A549 (cell line): Measurements from ENCODE around the gene NTM. TPM values are rescaled to one million over a fixed set of nuclear protein-coding genes. Genes with fewer than 3 reads are reported as not detected.

ENCODE experiments used
- ATAC-seq, 2 experiments: fragments of 200-7000 bp in 1 of 2; fragments of >200 bp in 1 of 2; cut with Nextera tagmentation in 1 of 2; cut with Tn5 transposase in 1 of 2; 3 replicates each; pipeline versions ENCODE4 v1.8.0 to v1.9.1; 2018 to 2020; ENCODE audit warnings: mild to moderate bottlenecking in 1 of 2, moderate library complexity in 1 of 2
- CTCF ChIA-PET: fragments of 300-600 bp; sonication (Branson Sonifier 250); formaldehyde crosslinking; extraction: SDS; loops from one replicate; lab custom pipeline; 2021; ENCODE audit warnings: antibody characterized with exemption, inconsistent platforms; lab: Yijun Ruan, JAX
- POLR2A ChIA-PET: fragments of 350-600 bp; formaldehyde crosslinking; extraction: SDS; loops from one replicate; lab custom pipeline; 2021; ENCODE audit warnings: antibody characterized with exemption, inconsistent platforms; lab: Yijun Ruan, JAX
- DNase-seq, 2 experiments: peaks; one replicate each; pipeline versions ENCODE4 v3.0.0 to v3.0.0-alpha.2; 2011 to 2016; ENCODE audit warnings: low read depth in 1 of 2, low spot score in 1 of 2
- FAIRE-seq: peaks from 2 replicates; lab custom pipeline; 2011; peaks lifted over from hg19 to GRCh38; lab: Jason Lieb, UNC
- H3K27ac ChIP-seq, 2 experiments: fragments of >200 bp; sonication (Bioruptor Twin); formaldehyde crosslinking; 3 replicates each; pipeline ENCODE4 v1.5.1; 2016 to 2017
- H3K4me1 ChIP-seq: fragments of >200 bp; sonication (Bioruptor Twin); formaldehyde crosslinking; 3 replicates; pipeline ENCODE4 v1.6.1; 2016
- H3K4me2 ChIP-seq: fragments of >200 bp; sonication (Bioruptor Twin); formaldehyde crosslinking; 3 replicates; pipeline ENCODE4 v1.6.1; 2016
- H3K4me3 ChIP-seq: fragments of >200 bp; sonication (Bioruptor Twin); formaldehyde crosslinking; 3 replicates; pipeline ENCODE4 v1.5.1; 2016
- H3K9me3 ChIP-seq: fragments of >200 bp; sonication (Bioruptor Twin); formaldehyde crosslinking; 3 replicates; pipeline ENCODE4 v1.6.1; 2016
- CBX2 ChIP-seq: fragments of 200-600 bp; sonication (generic); IDR thresholded peaks from 2 replicates; pipeline ENCODE4 v1.6.1; 2016; ENCODE audit warnings: low read depth, mild to moderate bottlenecking, borderline replicate concordance
- CHD4 ChIP-seq: fragments of 200-600 bp; sonication (generic); IDR thresholded peaks from 2 replicates; pipeline ENCODE4 v1.6.1; 2016; ENCODE audit warnings: antibody characterized with exemption, mild to moderate bottlenecking, borderline replicate concordance
- EP300 ChIP-seq, 2 experiments: fragments of >200 bp; sonication (Bioruptor Twin); formaldehyde crosslinking; IDR thresholded peaks; 2 replicates in 1 of 2; 3 replicates in 1 of 2; pipeline ENCODE4 v1.6.1; 2016 to 2017
- FOXS1 ChIP-seq: fragments of 250-450 bp; sonication (Bioruptor Pico); IDR thresholded peaks from 2 replicates; pipeline ENCODE4 v1.5.0; 2020; ENCODE audit warnings: mild to moderate bottlenecking, moderate library complexity
- HEYL ChIP-seq: fragments of 250-450 bp; sonication (Bioruptor Pico); IDR thresholded peaks from 2 replicates; pipeline ENCODE4 v1.8.0; 2021; ENCODE audit warnings: mild to moderate bottlenecking, moderate library complexity
- HMGXB4 ChIP-seq: fragments of 250-450 bp; sonication (Bioruptor Pico); IDR thresholded peaks from 2 replicates; pipeline ENCODE4 v1.5.0; 2021; ENCODE audit warnings: mild to moderate bottlenecking, moderate library complexity, borderline replicate concordance
- HOXB5 ChIP-seq: fragments of 250-450 bp; sonication (Bioruptor Pico); IDR thresholded peaks from 2 replicates; pipeline ENCODE4 v1.5.0; 2020; ENCODE audit warnings: mild to moderate bottlenecking, moderate library complexity
- KDM1A ChIP-seq: fragments of 200-600 bp; sonication (generic); IDR thresholded peaks from 2 replicates; pipeline ENCODE4 v1.6.1; 2016; ENCODE audit warnings: low read depth, mild to moderate bottlenecking
- KDM5A ChIP-seq: fragments of 200-600 bp; sonication (generic); IDR thresholded peaks from 2 replicates; pipeline ENCODE4 v1.6.1; 2016; ENCODE audit warnings: antibody characterized with exemption, mild to moderate bottlenecking
- NFE2L2 ChIP-seq: fragments of 150-350 bp; conservative IDR thresholded peaks from 2 replicates; pipeline ENCODE4 v1.6.1; 2014; ENCODE audit warnings: low read length
- NPAS2 ChIP-seq: fragments of 250-450 bp; sonication (Bioruptor Pico); IDR thresholded peaks from 2 replicates; pipeline ENCODE4 v1.8.0; 2022; ENCODE audit warnings: mild to moderate bottlenecking, moderate library complexity, borderline replicate concordance
- RAD21 ChIP-seq, 2 experiments: fragments of >200 bp in 1 of 2; sonication (Bioruptor Twin) in 1 of 2; formaldehyde crosslinking in 1 of 2; IDR thresholded peaks in 1 of 2; conservative IDR thresholded peaks in 1 of 2; 2 replicates in 1 of 2; 3 replicates in 1 of 2; pipeline ENCODE4 v1.6.1; 2012 to 2018; ENCODE audit warnings: inconsistent platforms in 1 of 2
- SMC3 ChIP-seq: fragments of >200 bp; sonication (Bioruptor Twin); formaldehyde crosslinking; IDR thresholded peaks from 3 replicates; pipeline ENCODE4 v1.6.1; 2018; ENCODE audit warnings: inconsistent platforms
- TP53 ChIP-seq: fragments of 250-450 bp; sonication (Bioruptor Pico); IDR thresholded peaks from 2 replicates; pipeline ENCODE4 v1.5.0; 2021; ENCODE audit warnings: mild to moderate bottlenecking, moderate library complexity
- ZC3H11A ChIP-seq: fragments of 450-650 bp; IDR thresholded peaks from 2 replicates; pipeline ENCODE4 v1.6.1; 2014; ENCODE audit warnings: antibody characterized with exemption, mild to moderate bottlenecking
- ZNF302 ChIP-seq: fragments of 250-450 bp; sonication (Bioruptor Pico); IDR thresholded peaks from 2 replicates; pipeline ENCODE4 v1.9.0; 2021; ENCODE audit warnings: inconsistent platforms, mild to moderate bottlenecking, moderate library complexity
- ZSCAN20 ChIP-seq: fragments of 250-450 bp; sonication (Bioruptor Pico); IDR thresholded peaks from 2 replicates; pipeline ENCODE4 v1.8.0; 2022; ENCODE audit warnings: mild to moderate bottlenecking, moderate library complexity
- WGBS: methylation state at CpG from one replicate; pipeline ENCODE4 v1.1.6; 2017; ENCODE audit errors: missing lambda C conversion rate; 5-methylcytosine and 5-hydroxymethylcytosine counted together
- polyA plus RNA-seq, 4 experiments: library from polyadenylated mRNA; depleted of rRNA in 3 of 4; stranded (reverse); fragments of >200 nt; fragmentation: RNase III in 1 of 4; extraction: RNeasy Plus Mini Kit Qiagen cat#74134 plus additional on column Dnase treatment in 1 of 4; gene quantifications; 2 replicates in 3 of 4; 3 replicates in 1 of 4; pipeline ENCODE4 v1.2.3, GENCODE V29; 2011 to 2017

Gene NTM
- polyA plus RNA-seq, 2 of the 4 experiments (the other 2 are of a cell fraction) = not detected

- Histone ChIP-seq H3K4me2 (no peak overlapping the region), H3K4me3 (no peak overlapping the region), H3K27ac (no peak overlapping the region), H3K4me1 (no peaks in the 10 kb centered on the region), H3K9me3 (no peaks in the 10 kb centered on the region)
- ChIA-PET POLR2A (no interaction called here), CTCF (no interaction called here)
- DNase-seq (no peak), ATAC-seq (no peak), FAIRE-seq (no peak)
- TF ChIP-seq KDM1A = no peak
- TF ChIP-seq ZNF302 (CRISPR knock-in tag) = no peak
- 6% methylated on average over 5 of the region's 5 CpGs for WGBS
Measured at GRCh38 chr11:131446590-131447275, 76.3 kb downstream of the NTM start.

- Histone ChIP-seq H3K9me3 (no peaks in the 10 kb centered on the region), H3K4me1 (no peaks in the 10 kb centered on the region), H3K27ac (no peak overlapping the region), H3K4me3 (no peak overlapping the region), H3K4me2 (no peak overlapping the region)
- TF ChIP-seq HEYL (CRISPR knock-in tag) = no peak
- TF ChIP-seq NFE2L2 = no peak
- TF ChIP-seq ZC3H11A = no peak
- no peak for TF ChIP-seq CHD4
- no peak for TF ChIP-seq CBX2
- ChIA-PET CTCF (no interaction called here), POLR2A (no interaction called here)
- ATAC-seq = no peak
- DNase-seq = no peak
- WGBS = 17% methylated on average over 10 of the region's 10 CpGs
- FAIRE-seq = no peak
Measured at GRCh38 chr11:131447277-131447815, 76.9 kb downstream of the NTM start.

GRCh38 chr11:131447898-131448297, 77.5 kb downstream of the NTM start:
- Histone ChIP-seq H3K4me3 (no peak overlapping the region), H3K4me2 (no peak overlapping the region), H3K4me1 (no peaks in the 10 kb centered on the region), H3K27ac (no peak overlapping the region), H3K9me3 (no peaks in the 10 kb centered on the region)
- FAIRE-seq (no peak), DNase-seq (no peak), ATAC-seq (no peak)
- ChIA-PET POLR2A (no interaction called here), CTCF (no interaction called here)
- 40% methylated on average over 7 of the region's 11 CpGs for WGBS
- TF ChIP-seq HOXB5 (no peak), TP53 (CRISPR knock-in tag) (no peak), KDM5A (no peak), FOXS1 (no peak), ZSCAN20 (CRISPR knock-in tag) (no peak), RAD21 (conservative IDR thresholded peaks at IDR 0.05 in 1 of 2, IDR thresholded peaks at IDR 0.05 in 1 of 2) (no peak), HMGXB4 (CRISPR knock-in tag) (no peak), SMC3 (no peak), EP300 (IDR thresholded peaks at IDR 0.05) (no peak), NPAS2 (no peak)
